Nasal cavity respiratory epithelium epithelial cell of viscerocranial mucosa (primary cell): Measurements from ENCODE around the gene RPL26. TPM values are rescaled to one million over a fixed set of nuclear protein-coding genes. Genes with fewer than 3 reads are reported as not detected.

Experiments used
- total RNA-seq: library from RNA; depleted of rRNA; stranded (reverse); fragments of >200 nt; gene quantifications from 2 replicates; pipeline ENCODE4 v1.2.3, GENCODE V29; 2014

RPL26 gene
- 4,034 and 6,639 TPM in 2 replicates for total RNA-seq

GRCh38 chr17:8383143-8383822 is at the start of gene RPL26:
Gene RPL26, minus strand, starts transcription at chr17:8383193. Its CDS starts 883 bp downstream, at chr17:8382310.

DNA sequence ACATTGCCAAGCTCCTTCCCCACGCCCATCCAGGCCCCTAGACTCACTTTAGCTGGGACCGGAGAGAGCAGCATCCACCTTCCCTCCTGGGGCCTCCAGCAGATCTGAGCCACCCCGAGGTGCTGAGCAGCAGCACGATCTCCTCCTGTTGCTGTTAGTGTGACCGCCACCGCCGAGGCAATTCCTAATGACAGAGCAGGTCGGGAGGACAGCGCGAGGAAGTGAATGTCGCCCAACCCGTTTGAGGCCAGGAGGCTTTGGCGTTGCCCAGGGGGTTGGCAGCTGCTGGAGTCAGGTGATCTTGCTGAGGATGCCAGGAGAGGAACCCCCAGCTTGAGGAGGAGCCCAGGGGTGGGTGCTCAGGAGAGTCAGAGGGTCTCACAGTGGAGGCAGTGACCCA is 14.6 kb upstream of the RPL26 start, which contains the start of gene RNF222:
TSS of gene RNF222 (minus strand) at position 192 of the 400 bp plus-strand sequence. CDS start 4,366 bp downstream, outside the sequence.

DNA sequence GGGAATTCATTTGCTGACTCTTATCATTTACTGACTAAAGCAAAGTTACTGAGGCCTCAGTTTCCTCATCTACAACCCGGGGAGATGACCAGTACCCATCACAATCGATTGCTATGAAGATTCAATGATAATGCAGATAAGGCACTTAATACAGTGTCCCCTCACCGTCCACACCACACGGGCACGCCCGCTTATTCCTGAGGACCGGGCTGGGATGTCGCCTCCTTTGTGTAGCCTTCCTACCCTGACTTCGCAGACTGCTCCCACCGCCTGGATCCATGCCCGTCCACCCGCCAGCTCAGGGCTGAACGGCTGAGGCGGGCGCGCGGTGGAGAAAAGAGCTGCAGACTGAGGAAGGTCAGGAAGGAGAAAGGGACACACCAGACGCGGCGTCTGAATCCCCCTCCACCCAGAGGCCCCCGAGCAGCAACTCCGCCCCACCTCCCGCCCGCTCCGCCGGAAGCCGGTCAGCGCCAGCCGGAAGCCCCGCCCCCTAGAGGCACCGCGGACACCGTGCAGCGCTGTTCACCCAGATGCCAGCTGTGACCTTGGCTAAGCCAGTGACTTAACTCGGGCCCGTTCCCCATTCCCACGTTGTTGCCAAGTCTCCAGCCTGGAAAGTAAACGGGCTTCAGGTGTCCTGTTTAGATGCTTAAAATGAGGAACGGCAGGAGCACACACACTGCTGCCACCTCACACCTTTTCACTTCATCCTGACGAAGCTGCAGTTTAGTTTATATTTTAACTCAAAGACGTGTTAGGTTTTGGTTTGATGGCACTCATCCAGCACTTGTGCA is 6.5 kb downstream of the RPL26 start, which contains the start of gene KRABD2:
TSS of gene KRABD2 (minus strand) at position 434 of the 797 bp plus-strand sequence.

DNA sequence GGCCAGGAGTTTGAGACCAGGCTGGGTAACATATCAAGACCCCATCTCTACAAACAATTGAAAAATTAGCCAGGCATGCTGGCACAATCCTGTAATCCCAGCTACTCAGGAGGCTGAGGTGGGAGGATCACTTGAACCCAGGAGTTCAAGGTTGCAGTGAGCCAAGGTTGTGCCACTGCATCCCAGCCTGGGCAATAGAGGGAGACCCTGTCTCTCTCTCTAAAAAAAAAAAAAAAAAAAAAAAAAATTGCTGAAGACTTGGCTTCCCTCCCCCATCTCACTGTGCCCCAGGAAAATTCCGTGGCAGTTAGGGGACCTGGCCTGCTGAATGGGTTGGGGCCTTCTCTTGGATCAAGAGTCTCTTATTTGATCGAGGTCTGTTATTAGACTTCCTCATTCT is 43.5 kb downstream of the RPL26 start, which contains the start of gene ODF4:
TSS of gene ODF4 (plus strand) at position 301 of the 400 bp plus-strand sequence. CDS start 212 bp downstream, outside the sequence.

Other genes starting within 250 kb of the RPL26 start
- gene PER1, start 230.8 kb downstream of the RPL26 start, total RNA-seq = 28.0 and 74.1 TPM in 2 replicates
- gene VAMP2, start 220.2 kb downstream of the RPL26 start, total RNA-seq = 3.8 and 4.4 TPM in 2 replicates
- gene TMEM107, start 206.8 kb downstream of the RPL26 start, total RNA-seq = 17.7 and 18.1 TPM in 2 replicates
- gene BORCS6, start 193.0 kb downstream of the RPL26 start, total RNA-seq = 4.1 and 5.3 TPM in 2 replicates
- under 0.01 and 0.21 TPM in 2 replicates for gene AURKB, start 172.6 kb downstream of the RPL26 start, total RNA-seq
- 4.8 and 9.1 TPM in 2 replicates for gene CTC1, start 135.1 kb downstream of the RPL26 start, total RNA-seq
- gene PFAS, start 133.9 kb downstream of the RPL26 start, total RNA-seq = 11.3 and 13.7 TPM in 2 replicates
- gene RANGRF, start 94.5 kb downstream of the RPL26 start, total RNA-seq = 9.3 and 17.1 TPM in 2 replicates
- gene SLC25A35, start 87.8 kb downstream of the RPL26 start, total RNA-seq = 0.34 and 0.57 TPM in 2 replicates
- not detected in 2 replicates for gene ARHGEF15, start 73.0 kb downstream of the RPL26 start, total RNA-seq
- gene ODF4, start 43.4 kb downstream of the RPL26 start, total RNA-seq = not detected in 2 replicates
- 0.14 and 1.4 TPM in 2 replicates for gene RNF222, start 14.6 kb upstream of the RPL26 start, total RNA-seq
- gene NDEL1, start 52.7 kb upstream of the RPL26 start, total RNA-seq = 65.3 and 70.1 TPM in 2 replicates
- gene MYH10, start 247.5 kb upstream of the RPL26 start, total RNA-seq = 30.1 and 59.3 TPM in 2 replicates